Common myeloid progenitor, CD34-positive (primary cell): ENCODE measurements around the gene PAX4.
A peak's percentile ranks its signal among the peaks of the same experiment; 100 is the strongest.

ENCODE experiments used
- CTCF ChIA-PET: fragments of 350-600 bp; sonication (Branson Sonifier 250); formaldehyde crosslinking; loops from one replicate; lab custom pipeline; 2021; ENCODE audit warnings: antibody characterized with exemption; lab: Charles Lee
- POLR2A ChIA-PET: fragments of 350-600 bp; sonication (Branson Sonifier 250); formaldehyde crosslinking; loops from one replicate; lab custom pipeline; 2021; ENCODE audit warnings: antibody characterized with exemption; lab: Charles Lee
- DNase-seq, 3 donors: peaks; one replicate each; pipeline versions ENCODE4 v3.0.0 to v3.0.0-alpha.2; 2013
- H3K27ac ChIP-seq, 2 experiments: 1 replicate in 1 of 2; 2 replicates in 1 of 2; pipeline ENCODE4 v1.7.0; 2013; ENCODE audit warnings: inconsistent platforms in 2 of 2, low read length in 2 of 2, mild to moderate bottlenecking in 2 of 2, low read depth in 1 of 2, moderate library complexity in 1 of 2; ENCODE audit not compliant: severe bottlenecking in 2 of 2, insufficient read depth in 1 of 2, poor library complexity in 1 of 2
- H3K27me3 ChIP-seq, 5 experiments: replicated peaks in 2 of 5; 1 replicate in 3 of 5; 2 replicates in 2 of 5; pipeline versions ENCODE4 v1.6.1 to v1.7.0; 2013; ENCODE audit warnings: low read length in 4 of 5, mild to moderate bottlenecking in 2 of 5, moderate library complexity in 2 of 5, inconsistent platforms in 1 of 5; ENCODE audit not compliant: insufficient read depth in 5 of 5, control insufficient read depth in 4 of 5
- H3K36me3 ChIP-seq, 4 experiments: 1 replicate in 2 of 4; 2 replicates in 2 of 4; pipeline versions ENCODE4 v1.6.1 to v1.7.0; 2013; ENCODE audit warnings: low read length in 3 of 4, control low read depth in 1 of 4, mild to moderate bottlenecking in 1 of 4; ENCODE audit not compliant: control insufficient read depth in 4 of 4, insufficient read depth in 4 of 4
- H3K4me1 ChIP-seq, 4 experiments: 1 replicate in 3 of 4; 2 replicates in 1 of 4; pipeline versions ENCODE4 v1.6.1 to v1.7.1; 2013; ENCODE audit warnings: low read length in 3 of 4, mild to moderate bottlenecking in 3 of 4, control low read depth in 1 of 4, inconsistent platforms in 1 of 4, moderate library complexity in 1 of 4; ENCODE audit not compliant: control insufficient read depth in 4 of 4, insufficient read depth in 4 of 4; ENCODE audit errors: control extremely low read depth in 1 of 4
- H3K4me3 ChIP-seq, 7 experiments: 1 replicate in 4 of 7; 2 replicates in 3 of 7; pipeline versions ENCODE4 v1.5.1 to v1.7.0; 2013; ENCODE audit warnings: mild to moderate bottlenecking in 7 of 7, low read length in 6 of 7, moderate library complexity in 6 of 7, inconsistent platforms in 2 of 7, low read depth in 2 of 7, control low read depth in 1 of 7; ENCODE audit not compliant: insufficient read depth in 4 of 7, control insufficient read depth in 1 of 7; ENCODE audit errors: extremely low read depth in 1 of 7
- H3K9me3 ChIP-seq, 5 experiments: 1 replicate in 4 of 5; 2 replicates in 1 of 5; pipeline versions ENCODE4 v1.6.1 to v1.7.1; 2013; ENCODE audit warnings: low read length in 4 of 5, mild to moderate bottlenecking in 2 of 5, inconsistent platforms in 1 of 5, low read depth in 1 of 5, moderate library complexity in 1 of 5; ENCODE audit not compliant: control insufficient read depth in 4 of 5, insufficient read depth in 2 of 5; ENCODE audit errors: control extremely low read depth in 1 of 5
- WGBS: methylation state at CpG from one replicate; pipeline ENCODE4 v1.1.5; 2013; ENCODE audit not compliant: insufficient coverage; 5-methylcytosine and 5-hydroxymethylcytosine counted together

Gene PAX4

DNA sequence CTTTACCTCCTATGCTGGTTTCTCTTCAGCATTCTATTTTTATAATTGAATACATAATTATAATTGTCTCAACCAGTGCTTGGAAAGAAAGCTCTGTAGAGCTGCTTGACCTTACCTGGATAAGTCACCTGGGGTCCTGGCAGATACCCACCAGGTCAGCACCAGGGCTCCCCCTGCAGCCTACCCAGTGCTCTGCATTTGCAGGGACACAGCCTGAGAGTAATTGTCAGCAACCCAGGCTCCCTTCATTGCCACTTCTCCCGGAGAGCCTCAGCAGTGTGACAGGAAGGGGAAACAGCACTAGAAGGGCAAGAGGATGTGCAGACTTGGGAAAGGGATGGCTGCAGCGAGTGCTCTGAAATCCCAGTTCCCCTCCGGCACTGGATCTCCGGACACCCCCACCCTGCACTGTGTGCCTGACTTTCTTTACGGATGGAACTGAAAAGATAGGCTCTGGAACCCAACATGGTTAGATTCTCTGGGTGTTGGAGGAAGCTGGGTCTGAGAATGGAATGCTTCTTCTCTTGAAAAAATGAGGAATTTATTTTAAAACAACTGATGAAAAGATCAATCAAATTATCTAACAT, 11.4 kb upstream of the PAX4 start:
- Histone ChIP-seq H3K27me3 (peaks cover 0 to 4% (median 2%) of the 10 kb centered on the region in 5 experiments), H3K27ac (no peak overlapping the region), H3K36me3 (no peaks in the 10 kb centered on the region), H3K4me3 (peak overlapping the region in 1 of 7 experiments; percentile 53), H3K9me3 (no peaks in the 10 kb centered on the region), H3K4me1 (peaks cover 0 to 3% (median 0%) of the 10 kb centered on the region in 4 experiments)
- 0% methylated on average over 1 of the region's 5 CpGs for WGBS
- POLR2A ChIA-PET, result no interaction called here
- peak in 2 of 3 donors; percentile 17 to 22 for DNase-seq
- CTCF ChIA-PET, result interaction anchor here (0.6 to 2.6 kb wide), 5 partner anchors 13 to 182 kb away, joined by 3 to 11 read pairs (median 4); partner anchors contain the start of gene ARF5

DNA sequence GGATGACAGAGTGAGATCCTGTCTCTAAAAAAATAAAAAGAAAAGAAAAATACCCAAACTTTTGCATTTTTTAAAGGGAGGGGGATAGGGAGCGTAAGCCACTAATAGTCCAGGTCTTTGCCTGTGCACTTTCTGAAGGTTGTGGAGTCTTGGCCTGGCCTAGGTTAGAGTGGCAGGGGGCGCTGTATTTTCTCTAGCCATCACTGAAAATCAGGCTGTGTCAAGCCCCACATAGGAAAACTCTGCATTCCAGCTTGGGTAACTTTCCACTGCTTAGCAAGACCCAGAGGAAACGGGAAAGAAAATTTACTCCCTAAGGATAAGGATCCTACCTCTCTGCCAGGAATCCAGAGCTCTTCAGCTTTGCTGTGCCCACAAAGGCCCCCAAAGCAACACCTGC, 10.5 kb upstream of the PAX4 start:
- ChIA-PET POLR2A (no interaction called here), CTCF (interaction anchor here (1.2 to 2.6 kb wide), 4 partner anchors 37 to 181 kb away, joined by 3 to 11 read pairs (median 4); partner anchors contain the start of gene ARF5)
- Histone ChIP-seq H3K4me3 (no peak overlapping the region), H3K36me3 (no peaks in the 10 kb centered on the region), H3K4me1 (peaks cover 0 to 3% (median 0%) of the 10 kb centered on the region in 4 experiments), H3K27me3 (peaks cover 0 to 6% (median 3%) of the 10 kb centered on the region in 5 experiments), H3K27ac (no peak overlapping the region), H3K9me3 (no peaks in the 10 kb centered on the region)
- 78% methylated on average over 2 of the region's 3 CpGs for WGBS
- DNase-seq, result no peak

DNA sequence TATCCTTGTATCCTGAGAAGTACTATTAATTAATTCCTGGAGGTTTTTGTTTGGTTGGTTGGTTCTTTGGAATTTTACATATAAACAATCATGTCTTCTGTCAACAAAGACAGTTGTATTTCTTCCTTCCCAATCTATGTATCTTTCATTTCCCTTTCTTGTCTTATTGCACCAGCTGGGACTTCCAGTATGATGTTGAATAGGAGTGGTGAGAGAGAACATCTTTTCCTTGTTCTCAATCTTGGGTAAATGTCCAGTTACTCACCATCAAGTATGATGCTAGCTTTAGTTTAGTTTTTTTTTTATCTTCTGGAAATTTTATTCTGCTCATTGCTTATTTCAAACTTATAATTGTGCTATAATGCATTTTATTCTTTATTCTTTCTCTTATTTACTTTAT, 7.4 kb upstream of the PAX4 start:
- CTCF ChIA-PET, result interaction anchor here (2.0 kb wide), 1 partner anchor 36 kb away, joined by 6 read pairs; no protein-coding TSS in a partner anchor
- H3K27me3 ChIP-seq, result peaks cover 8 to 30% (median 17%) of the 10 kb centered on the region in 5 experiments
- H3K4me1 ChIP-seq, result peaks cover 0 to 3% (median 0%) of the 10 kb centered on the region in 4 experiments
- POLR2A ChIA-PET, result no interaction called here
- no peak for DNase-seq
- H3K4me3 ChIP-seq, result no peak overlapping the region
- H3K27ac ChIP-seq, result no peak overlapping the region
- H3K9me3 ChIP-seq, result no peaks in the 10 kb centered on the region
- H3K36me3 ChIP-seq, result no peaks in the 10 kb centered on the region

DNA sequence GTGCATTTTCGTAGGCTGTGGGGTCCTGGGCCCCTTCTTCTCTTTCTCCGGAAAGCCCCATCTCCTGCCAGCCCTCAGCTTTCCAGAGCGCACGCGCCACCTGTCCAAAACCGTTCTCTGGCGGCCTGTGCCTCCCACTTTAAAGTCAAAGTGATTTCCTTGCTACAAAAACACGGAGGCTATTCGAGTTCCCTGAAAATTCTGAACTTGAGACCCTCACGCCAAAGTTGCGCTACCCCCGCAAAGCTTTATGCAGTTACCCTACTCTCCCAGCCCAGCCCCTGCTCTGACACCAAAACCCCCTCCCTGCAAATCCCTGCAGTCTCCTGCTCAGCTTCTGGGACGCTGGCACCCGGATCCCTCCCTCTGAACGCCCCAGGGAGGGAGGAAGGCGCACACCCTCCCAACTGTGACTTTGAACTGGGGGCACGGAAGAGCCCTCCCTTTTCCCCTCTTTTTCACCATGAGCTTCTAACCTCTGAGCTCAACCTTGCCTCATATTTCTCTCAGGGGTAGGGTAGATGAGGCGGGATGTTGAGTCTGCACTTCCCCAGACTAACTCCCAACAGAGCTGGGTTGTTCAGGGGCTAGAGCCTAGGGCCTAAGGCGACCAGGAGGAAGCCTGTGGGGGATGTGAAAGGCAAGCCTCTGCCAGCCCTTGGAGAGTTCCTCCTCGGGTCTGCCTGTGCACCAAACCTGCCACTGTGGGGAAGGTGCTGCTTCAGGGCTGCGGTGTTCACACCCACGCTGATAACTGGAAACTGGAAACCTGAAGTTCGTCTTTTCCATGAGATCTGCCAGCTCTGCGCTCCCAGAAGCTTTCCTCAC, 2.7 kb upstream of the PAX4 start:
- Histone ChIP-seq H3K36me3 (no peaks in the 10 kb centered on the region), H3K9me3 (no peaks in the 10 kb centered on the region), H3K27ac (no peak overlapping the region), H3K4me1 (no peaks in the 10 kb centered on the region), H3K27me3 (peaks cover 17 to 73% (median 29%) of the 10 kb centered on the region in 5 experiments), H3K4me3 (no peak overlapping the region)
- POLR2A ChIA-PET, result no interaction called here
- CTCF ChIA-PET, result no interaction called here
- no peak for DNase-seq
- WGBS, result 1% methylated on average over 15 of the region's 24 CpGs

DNA sequence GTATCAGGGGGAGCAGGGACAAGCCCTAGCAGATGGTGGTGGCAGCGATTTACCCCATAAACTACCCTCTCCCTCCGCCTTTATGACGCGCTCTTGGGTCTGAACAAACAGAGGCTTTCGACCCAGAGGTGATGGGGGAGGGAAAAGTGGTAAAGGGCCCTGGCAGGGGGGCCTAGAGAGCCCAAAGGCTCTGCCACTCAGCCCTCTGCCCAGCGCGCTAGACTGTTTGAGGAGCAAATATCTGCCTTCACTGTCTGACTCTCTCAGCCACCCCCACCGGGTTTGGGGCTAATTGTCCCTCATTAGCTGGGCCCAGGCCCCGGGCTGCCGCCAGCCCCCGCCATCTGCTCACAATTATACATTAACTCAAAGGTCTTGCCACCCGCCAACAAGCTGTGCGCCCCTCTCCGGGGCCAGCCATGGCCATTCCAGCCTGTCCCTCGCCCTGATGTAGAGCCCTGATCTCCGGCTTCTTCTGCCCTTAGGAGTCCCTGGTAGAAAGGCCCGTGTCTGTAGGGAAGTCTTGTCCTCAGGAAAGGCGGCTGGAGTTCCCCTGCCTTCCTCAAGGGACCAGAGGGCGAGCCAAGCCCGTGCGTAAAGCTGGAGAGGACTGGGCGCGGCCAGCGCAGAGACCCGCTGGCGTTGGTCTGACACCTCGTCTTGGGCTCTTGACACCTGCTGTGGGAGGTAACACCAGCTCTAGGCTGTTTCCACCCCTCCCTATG, 1.9 kb upstream of the PAX4 start:
- Histone ChIP-seq H3K4me3 (no peak overlapping the region), H3K36me3 (no peaks in the 10 kb centered on the region), H3K4me1 (no peaks in the 10 kb centered on the region), H3K27me3 (peaks cover 17 to 80% (median 29%) of the 10 kb centered on the region in 5 experiments), H3K9me3 (no peaks in the 10 kb centered on the region), H3K27ac (no peak overlapping the region)
- POLR2A ChIA-PET, result no interaction called here
- CTCF ChIA-PET, result no interaction called here
- 6% methylated on average over 18 of the region's 27 CpGs for WGBS
- peak in 1 of 3 donors; percentile 19 for DNase-seq

DNA sequence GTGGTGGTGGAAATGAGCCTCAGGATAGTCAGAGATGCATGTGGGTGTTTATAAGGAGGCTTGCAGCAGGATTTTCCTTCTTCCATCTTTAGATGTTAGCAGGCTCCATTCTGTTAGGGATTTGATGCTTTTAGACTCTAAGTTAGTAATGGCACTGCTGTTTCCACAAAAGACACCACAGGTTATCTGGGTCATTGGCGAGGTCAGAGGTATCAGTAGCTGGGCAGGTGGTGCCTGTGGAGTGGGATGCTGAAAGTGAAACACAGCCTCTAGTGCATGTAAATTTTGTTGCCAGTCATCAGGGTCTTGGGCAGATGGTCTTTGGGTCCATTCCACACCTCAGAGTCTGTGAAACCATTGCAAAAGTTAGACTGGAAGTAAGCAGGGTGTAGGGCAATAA, 833 bp upstream of the PAX4 start:
- no peak for DNase-seq
- CTCF ChIA-PET, result no interaction called here
- Histone ChIP-seq H3K4me3 (no peak overlapping the region), H3K27me3 (peaks cover 17 to 84% (median 29%) of the 10 kb centered on the region in 5 experiments), H3K27ac (no peak overlapping the region), H3K9me3 (no peaks in the 10 kb centered on the region), H3K4me1 (no peaks in the 10 kb centered on the region), H3K36me3 (no peaks in the 10 kb centered on the region)
- 100% methylated on average over 1 of the region's 1 CpG for WGBS
- POLR2A ChIA-PET, result no interaction called here
